GM19351 (cell line): ENCODE results near the gene PTEN.

Experiments used
- ATAC-seq: cut with Tn5 transposase; IDR thresholded peaks from one replicate; pipeline ENCODE4 v1.9.1; 2021; ENCODE audit warnings: mild to moderate bottlenecking, moderate library complexity; ENCODE audit not compliant: unreplicated experiment

Gene PTEN

GRCh38 chr10:87915989-87916388 lies 52.6 kb downstream of the PTEN start:
- ATAC-seq = no peak

- no peak for ATAC-seq
Observed at GRCh38 chr10:87916515-87916914, 53.1 kb downstream of the PTEN start.

- ATAC-seq = no peak
Observed at GRCh38 chr10:87918254-87918859, 54.9 kb downstream of the PTEN start.

GRCh38 chr10:87920538-87920937 lies 57.1 kb downstream of the PTEN start:
- ATAC-seq = no peak

- no peak for ATAC-seq
Observed at GRCh38 chr10:87921931-87922688, 58.7 kb downstream of the PTEN start.

- no peak for ATAC-seq
Observed at GRCh38 chr10:87923233-87923632, 59.8 kb downstream of the PTEN start.

- no peak for ATAC-seq
Observed at GRCh38 chr10:87925570-87925969, 62.1 kb downstream of the PTEN start.

- ATAC-seq = no peak
Observed at GRCh38 chr10:87927091-87927490, 63.7 kb downstream of the PTEN start.

GRCh38 chr10:87928996-87929395 lies 65.6 kb downstream of the PTEN start:
- ATAC-seq = no peak

- ATAC-seq = no peak
Observed at GRCh38 chr10:87930141-87930540, 66.7 kb downstream of the PTEN start.

GRCh38 chr10:87930934-87931835 lies 67.8 kb downstream of the PTEN start:
- no peak for ATAC-seq

- ATAC-seq = no peak
Observed at GRCh38 chr10:87931836-87932230, 68.4 kb downstream of the PTEN start.

- ATAC-seq = no peak
Observed at GRCh38 chr10:87935290-87936141, 72.1 kb downstream of the PTEN start.

GRCh38 chr10:87940210-87940609 lies 76.8 kb downstream of the PTEN start:
- no peak for ATAC-seq

GRCh38 chr10:87942884-87943527 lies 79.6 kb downstream of the PTEN start:
- no peak for ATAC-seq

- no peak for ATAC-seq
Observed at GRCh38 chr10:87945984-87946383, 82.6 kb downstream of the PTEN start.

GRCh38 chr10:87952612-87953011 lies 89.2 kb downstream of the PTEN start:
- ATAC-seq = no peak

- ATAC-seq = no peak
Observed at GRCh38 chr10:87956055-87956454, 92.6 kb downstream of the PTEN start.

- ATAC-seq = no peak
Observed at GRCh38 chr10:87957702-87958101, 94.3 kb downstream of the PTEN start.

- no peak for ATAC-seq
Observed at GRCh38 chr10:87960230-87960629, 96.8 kb downstream of the PTEN start.
